H1 (cell line): ENCODE measurements around the gene CEACAM7.
A peak's percentile ranks its signal among the peaks of the same experiment; 100 is the strongest.

Experiments used
- EGR1 ChIP-seq: IDR thresholded peaks from 2 replicates; pipeline ENCODE4 v1.6.1; 2011; ENCODE audit warnings: low read depth, low read length, borderline replicate concordance
- POLR2A ChIP-seq, 2 experiments: IDR thresholded peaks; 1 replicate in 1 of 2; 2 replicates in 1 of 2; pipeline ENCODE4 v1.6.1; 2011; ENCODE audit warnings: low read depth in 2 of 2, low read length in 2 of 2, mild to moderate bottlenecking in 2 of 2; ENCODE audit errors: control extremely low read depth in 1 of 2
- POLR2AphosphoS5 ChIP-seq: IDR thresholded peaks from 2 replicates; pipeline ENCODE4 v1.6.1; 2011; ENCODE audit warnings: low read depth, low read length
- RAD21 ChIP-seq, 2 experiments: IDR thresholded peaks in 1 of 2; conservative IDR thresholded peaks in 1 of 2; 2 replicates each; pipeline ENCODE4 v1.6.1; 2011; ENCODE audit warnings: low read depth in 2 of 2, low read length in 2 of 2, improper control_type of control experiment in 1 of 2, inconsistent platforms in 1 of 2, mild to moderate bottlenecking in 1 of 2, moderate library complexity in 1 of 2

GRCh38 chr19:41691268-41691970 is 3.3 kb upstream of the CEACAM7 start:
- TF ChIP-seq POLR2AphosphoS5: no peak
- TF ChIP-seq POLR2A (IDR thresholded peaks at IDR 0.05; ENCODE audit: control extremely low read depth in 1 of 2, low read depth in 2 of 2, low read length in 2 of 2): no peak
- TF ChIP-seq EGR1: no peak
- peak in 1 of 2 experiments; percentile 20; a peak in 3 of 4 replicates for TF ChIP-seq RAD21 (IDR thresholded peaks at IDR 0.05 in 1 of 2, conservative IDR thresholded peaks at IDR 0.05 in 1 of 2; ENCODE audit: low read depth in 2 of 2, low read length in 2 of 2)
